GM23248 (cell line): ENCODE results near the gene GPANK1.

Experiments used
- EZH2 ChIP-seq: fragments of 200-600 bp; sonication (generic); IDR thresholded peaks from 2 replicates; pipeline ENCODE4 v1.6.1; 2018; ENCODE audit warnings: antibody characterized with exemption, mild to moderate bottlenecking; ENCODE audit not compliant: insufficient read depth, poor library complexity, severe bottlenecking
- EZH2phosphoT487 ChIP-seq: fragments of 200-600 bp; sonication (generic); IDR thresholded peaks from 2 replicates; pipeline ENCODE4 v1.6.1; 2018; ENCODE audit warnings: antibody characterized with exemption, moderate library complexity, mild to moderate bottlenecking, low read depth; ENCODE audit not compliant: insufficient read depth

DNA sequence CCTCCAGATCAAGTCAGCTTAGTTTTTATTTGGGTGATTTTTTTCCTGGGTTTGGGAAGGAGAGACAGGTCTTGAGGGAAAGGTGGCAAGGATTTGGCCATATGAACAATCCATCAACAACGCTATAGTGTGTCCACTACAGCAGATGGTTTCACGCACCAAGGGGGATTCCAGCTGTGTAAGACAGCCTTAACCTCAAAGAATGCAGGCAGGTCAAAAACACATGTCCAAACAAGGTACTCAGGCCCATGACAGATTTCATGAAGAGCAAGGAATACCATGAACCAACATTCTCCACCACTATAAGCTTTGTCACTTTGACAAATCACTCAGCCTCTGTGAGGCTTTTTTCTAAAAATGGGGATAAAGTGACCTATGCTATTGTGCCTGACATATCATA lies 47.8 kb downstream of the GPANK1 start:
- TF ChIP-seq EZH2phosphoT487 (no peak), EZH2 (no peak)
